ENCODE data around the gene R3HDM4.

Gene R3HDM4

DNA sequence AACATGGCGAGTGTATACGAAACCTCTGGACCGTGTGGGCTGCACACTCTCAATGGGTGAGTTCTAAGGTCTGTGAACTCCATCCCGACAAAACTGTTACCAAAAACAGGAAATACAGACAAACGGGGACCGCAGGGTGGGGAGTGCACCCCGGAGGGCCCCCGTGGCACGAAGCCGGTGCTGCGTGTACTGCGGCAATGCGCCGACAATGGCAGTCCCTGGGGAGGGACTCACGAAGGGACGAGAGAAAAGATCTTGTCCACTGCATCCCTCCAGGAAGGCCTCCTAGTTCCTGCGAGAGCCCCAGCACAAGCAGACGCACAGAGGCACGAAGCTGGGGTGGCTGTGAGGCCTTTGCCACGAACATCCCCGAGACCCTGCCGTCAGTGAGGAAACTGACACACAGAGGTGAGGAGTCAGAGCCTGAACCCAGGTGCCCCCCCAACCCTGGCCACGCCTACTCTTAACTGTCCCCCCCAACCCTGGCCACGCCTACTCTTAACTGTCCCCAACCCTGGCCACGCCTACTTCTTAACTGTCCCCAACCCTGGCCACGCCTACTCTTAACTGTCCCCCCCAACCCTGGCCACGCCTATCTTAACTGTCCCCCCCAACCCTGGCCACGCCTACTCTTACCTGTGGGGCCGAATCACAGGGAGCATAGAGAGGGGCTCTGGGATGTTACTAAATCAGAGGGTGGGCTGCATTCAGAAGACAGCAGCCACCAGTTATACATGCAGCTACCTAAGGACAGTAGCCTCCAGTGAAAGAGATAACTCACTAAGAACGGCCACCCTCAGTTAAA is 24.2 kb downstream of the R3HDM4 start:
- TF ChIP-seq ARNT (IDR thresholded peaks at IDR 0.05) (no peak), LEF1 (IDR thresholded peaks at IDR 0.05; ENCODE audit: borderline replicate concordance) (no peak), PKNOX1 (IDR thresholded peaks at IDR 0.05) (no peak), TARDBP (IDR thresholded peaks at IDR 0.05) (no peak), FOXK2 (IDR thresholded peaks at IDR 0.05) (no peak), SP1 (IDR thresholded peaks at IDR 0.05) (no peak), ZNF384 (IDR thresholded peaks at IDR 0.05) (no peak), BHLHE40 (IDR thresholded peaks at IDR 0.05; ENCODE audit: borderline replicate concordance) (no peak)
- no peak for DNase-seq (ENCODE audit: extremely low spot score)
- CTCF ChIA-PET: no interaction called here
- POLR2A ChIA-PET: no interaction called here

- no peak for TF ChIP-seq FOXA1 (IDR thresholded peaks at IDR 0.05)
- TF ChIP-seq ARNT (IDR thresholded peaks at IDR 0.05): no peak
- TF ChIP-seq NFRKB (IDR thresholded peaks at IDR 0.05): no peak
- TF ChIP-seq HDGF (IDR thresholded peaks at IDR 0.05; ENCODE audit: borderline replicate concordance): no peak
- TF ChIP-seq SUZ12 (IDR thresholded peaks at IDR 0.05): no peak
- TF ChIP-seq FOXK2 (IDR thresholded peaks at IDR 0.05): no peak
- TF ChIP-seq LEF1 (IDR thresholded peaks at IDR 0.05; ENCODE audit: borderline replicate concordance): no peak
- no peak for TF ChIP-seq PKNOX1 (IDR thresholded peaks at IDR 0.05)
- TF ChIP-seq L3MBTL2 (conservative IDR thresholded peaks at IDR 0.05): no peak
- no peak for TF ChIP-seq TARDBP (IDR thresholded peaks at IDR 0.05)
- TF ChIP-seq SP1 (IDR thresholded peaks at IDR 0.05): no peak
- no peak for TF ChIP-seq CTBP1 (IDR thresholded peaks at IDR 0.05; ENCODE audit: borderline replicate concordance)
- TF ChIP-seq ZNF384 (IDR thresholded peaks at IDR 0.05): no peak
- no peak for TF ChIP-seq ELF4 (IDR thresholded peaks at IDR 0.05)
- no peak for DNase-seq (ENCODE audit: extremely low spot score)
- POLR2A ChIA-PET: no interaction called here
- CTCF ChIA-PET: no interaction called here
Measured at GRCh38 chr19:887599-887998, 25.4 kb downstream of the R3HDM4 start.

DNA sequence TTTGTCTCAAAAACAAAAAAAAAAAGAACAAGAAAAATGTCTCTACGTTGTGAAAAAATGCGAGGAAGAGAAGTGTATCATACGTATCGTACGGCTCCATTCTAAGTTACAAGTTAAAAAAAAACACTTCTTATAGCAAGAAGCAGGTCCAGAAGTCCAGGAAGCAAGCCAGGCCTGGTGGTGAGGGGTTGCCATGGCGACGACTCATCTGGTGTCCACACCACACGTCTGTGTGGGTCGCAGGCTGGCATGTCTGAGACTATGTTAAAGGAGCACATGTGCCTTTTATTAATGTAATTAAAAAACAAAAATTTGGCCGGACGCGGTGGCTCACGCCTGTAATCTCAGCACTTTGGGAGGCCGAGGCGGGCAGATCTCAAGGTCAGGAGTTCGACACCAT is 25.9 kb downstream of the R3HDM4 start:
- CTCF ChIA-PET: no interaction called here
- TF ChIP-seq ZNF384 (IDR thresholded peaks at IDR 0.05) (no peak), HDGF (IDR thresholded peaks at IDR 0.05; ENCODE audit: borderline replicate concordance) (no peak), SUZ12 (IDR thresholded peaks at IDR 0.05) (no peak), PKNOX1 (IDR thresholded peaks at IDR 0.05) (no peak), SP1 (IDR thresholded peaks at IDR 0.05) (no peak), FOXM1 (IDR thresholded peaks at IDR 0.05; ENCODE audit: borderline replicate concordance) (no peak)

GRCh38 chr19:885536-886224 is 27.3 kb downstream of the R3HDM4 start:
- ChIA-PET CTCF (no interaction called here), POLR2A (no interaction called here)
- no peak for DNase-seq (ENCODE audit: extremely low spot score)
- TF ChIP-seq FOXK2 (IDR thresholded peaks at IDR 0.05) (no peak), BHLHE40 (IDR thresholded peaks at IDR 0.05; ENCODE audit: borderline replicate concordance) (no peak), ELF4 (IDR thresholded peaks at IDR 0.05) (no peak), ZNF384 (IDR thresholded peaks at IDR 0.05) (no peak), ARNT (IDR thresholded peaks at IDR 0.05) (no peak), TARDBP (IDR thresholded peaks at IDR 0.05) (no peak), FOXM1 (IDR thresholded peaks at IDR 0.05; ENCODE audit: borderline replicate concordance) (no peak), SP1 (IDR thresholded peaks at IDR 0.05) (no peak), LEF1 (IDR thresholded peaks at IDR 0.05; ENCODE audit: borderline replicate concordance) (no peak), L3MBTL2 (conservative IDR thresholded peaks at IDR 0.05) (no peak), HDGF (IDR thresholded peaks at IDR 0.05; ENCODE audit: borderline replicate concordance) (no peak), NFRKB (IDR thresholded peaks at IDR 0.05) (no peak), CTBP1 (IDR thresholded peaks at IDR 0.05; ENCODE audit: borderline replicate concordance) (no peak), SUZ12 (IDR thresholded peaks at IDR 0.05) (no peak), FOXA1 (IDR thresholded peaks at IDR 0.05) (no peak), PKNOX1 (IDR thresholded peaks at IDR 0.05) (no peak)

More for the DNA sequence above, 25.9 kb downstream of the R3HDM4 start:
- no peak for DNase-seq (ENCODE audit: extremely low spot score)
- POLR2A ChIA-PET: no interaction called here

DNA sequence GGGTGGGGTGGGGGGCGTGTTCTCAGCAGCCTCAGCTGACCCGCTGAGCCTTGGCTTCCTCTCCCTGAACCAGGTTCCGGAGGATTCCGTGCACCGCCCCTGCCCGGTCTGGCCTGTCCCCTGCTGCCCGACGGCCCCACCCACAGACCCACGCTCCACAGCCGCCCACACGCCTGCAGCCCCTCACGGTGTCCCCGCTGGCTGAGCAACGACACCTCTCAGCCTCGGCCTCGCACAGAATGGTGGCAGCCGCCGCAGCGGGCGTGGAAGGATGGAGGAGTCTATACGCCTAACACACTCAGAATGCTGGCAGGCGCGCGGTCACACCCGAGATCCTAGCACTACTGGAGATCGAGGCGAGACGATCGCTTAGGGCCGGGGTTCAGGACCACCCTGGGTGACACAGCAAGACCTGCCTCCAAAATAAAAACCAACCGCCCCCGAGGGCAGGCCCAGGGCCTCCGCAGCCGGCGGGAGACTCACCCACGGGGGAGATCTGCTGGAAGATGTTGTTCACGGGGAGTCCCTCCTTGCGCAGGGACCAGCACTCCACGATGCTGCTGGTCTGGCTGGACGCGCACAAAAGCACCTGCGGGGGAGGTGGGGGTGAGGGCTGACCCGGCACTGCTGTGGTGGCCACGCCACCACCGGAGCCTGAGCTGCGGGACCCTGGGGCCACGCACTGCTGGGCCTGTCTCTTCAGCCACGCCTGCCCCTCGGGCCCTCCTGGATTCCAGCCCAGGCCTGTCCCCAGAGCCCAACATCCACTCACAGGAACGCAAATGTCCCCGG is 28.4 kb downstream of the R3HDM4 start:
- ChIA-PET POLR2A (no interaction called here), CTCF (no interaction called here)
- TF ChIP-seq FOXK2 (IDR thresholded peaks at IDR 0.05): no peak
- TF ChIP-seq FOXA1 (IDR thresholded peaks at IDR 0.05): no peak
- no peak for TF ChIP-seq NFRKB (IDR thresholded peaks at IDR 0.05)
- no peak for TF ChIP-seq SUZ12 (IDR thresholded peaks at IDR 0.05)
- TF ChIP-seq ZNF384 (IDR thresholded peaks at IDR 0.05): no peak
- no peak for TF ChIP-seq ELF4 (IDR thresholded peaks at IDR 0.05)
- no peak for TF ChIP-seq L3MBTL2 (conservative IDR thresholded peaks at IDR 0.05)
- TF ChIP-seq LEF1 (IDR thresholded peaks at IDR 0.05; ENCODE audit: borderline replicate concordance): no peak
- TF ChIP-seq FOXM1 (IDR thresholded peaks at IDR 0.05; ENCODE audit: borderline replicate concordance): no peak
- no peak for TF ChIP-seq ARNT (IDR thresholded peaks at IDR 0.05)
- TF ChIP-seq CTBP1 (IDR thresholded peaks at IDR 0.05; ENCODE audit: borderline replicate concordance): no peak
- TF ChIP-seq PKNOX1 (IDR thresholded peaks at IDR 0.05): no peak
- TF ChIP-seq TARDBP (IDR thresholded peaks at IDR 0.05): no peak
- TF ChIP-seq SP1 (IDR thresholded peaks at IDR 0.05): no peak
- no peak for TF ChIP-seq BHLHE40 (IDR thresholded peaks at IDR 0.05; ENCODE audit: borderline replicate concordance)
- no peak for DNase-seq (ENCODE audit: extremely low spot score)

Measured in HEK293T (cell line).